Activated CD4-positive, alpha-beta T cell treated with anti-CD3 and anti-CD28 coated beads, Interleukin-2, Interleukin-4, amounts not matched to agents 100 ng/mL and 50 ng/mL, durations not matched to agents 16 hours and 8 hours (primary cell): Measurements from ENCODE around the gene LIPM.
"Not testable (repeated sequence)": the region's sequence is repeated elsewhere in the genome, so short reads cannot be mapped to it uniquely, and the experiment has no call there.

Source experiments
- DNase-seq: peaks from one replicate; pipeline ENCODE4 v3.0.0-alpha.2; 2020; ENCODE audit warnings: low spot score

Gene LIPM

DNA sequence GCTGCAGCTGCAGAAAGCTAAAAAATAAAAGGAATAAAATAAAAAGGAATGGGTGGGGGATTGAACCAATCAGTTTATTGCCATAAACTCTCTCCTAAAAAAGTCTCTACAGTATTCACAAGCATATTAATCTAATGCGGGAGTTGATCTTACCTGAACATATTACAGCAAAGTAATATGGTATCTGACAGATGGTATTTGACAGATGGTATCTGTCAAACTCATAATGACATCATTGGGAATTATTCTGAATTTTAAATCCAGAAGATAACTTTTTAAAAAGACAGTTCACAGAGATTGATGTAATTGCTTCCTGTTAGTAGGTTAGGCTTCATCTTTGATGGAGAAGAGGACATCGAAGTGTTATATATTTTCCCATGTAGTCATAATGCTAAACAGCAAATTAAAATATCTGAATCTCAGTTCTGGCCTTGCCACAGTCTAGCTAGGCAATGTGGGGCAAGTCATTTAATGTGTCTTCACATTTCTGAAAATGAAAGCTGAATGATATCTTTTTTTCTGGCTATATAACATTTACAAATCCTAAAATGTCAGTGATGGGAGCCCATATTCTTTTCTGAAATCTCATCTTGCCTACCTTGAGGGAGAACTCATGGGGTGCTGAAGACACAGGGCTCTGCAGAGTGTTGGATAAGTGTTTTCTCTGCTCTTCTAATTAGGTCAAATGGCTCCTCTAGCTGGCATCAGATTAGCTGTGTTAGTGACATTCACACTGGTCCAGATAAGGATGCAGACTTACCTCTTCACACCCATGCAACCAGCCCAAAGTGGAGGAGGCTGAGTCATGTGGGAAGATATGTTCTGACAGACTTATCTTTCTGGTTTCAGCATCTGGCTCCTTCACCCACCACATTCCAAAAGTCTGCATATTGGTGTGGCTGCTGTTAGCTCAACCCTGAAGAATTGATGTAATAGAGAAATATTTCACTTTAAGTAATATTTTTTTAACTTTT is 2.1 kb upstream of the LIPM start:
- DNase-seq = peak; percentile 51

- no peak for DNase-seq
These were observed 1.1 kb downstream of the LIPM start for GRCh38 chr10:88803641-88804040.

DNA sequence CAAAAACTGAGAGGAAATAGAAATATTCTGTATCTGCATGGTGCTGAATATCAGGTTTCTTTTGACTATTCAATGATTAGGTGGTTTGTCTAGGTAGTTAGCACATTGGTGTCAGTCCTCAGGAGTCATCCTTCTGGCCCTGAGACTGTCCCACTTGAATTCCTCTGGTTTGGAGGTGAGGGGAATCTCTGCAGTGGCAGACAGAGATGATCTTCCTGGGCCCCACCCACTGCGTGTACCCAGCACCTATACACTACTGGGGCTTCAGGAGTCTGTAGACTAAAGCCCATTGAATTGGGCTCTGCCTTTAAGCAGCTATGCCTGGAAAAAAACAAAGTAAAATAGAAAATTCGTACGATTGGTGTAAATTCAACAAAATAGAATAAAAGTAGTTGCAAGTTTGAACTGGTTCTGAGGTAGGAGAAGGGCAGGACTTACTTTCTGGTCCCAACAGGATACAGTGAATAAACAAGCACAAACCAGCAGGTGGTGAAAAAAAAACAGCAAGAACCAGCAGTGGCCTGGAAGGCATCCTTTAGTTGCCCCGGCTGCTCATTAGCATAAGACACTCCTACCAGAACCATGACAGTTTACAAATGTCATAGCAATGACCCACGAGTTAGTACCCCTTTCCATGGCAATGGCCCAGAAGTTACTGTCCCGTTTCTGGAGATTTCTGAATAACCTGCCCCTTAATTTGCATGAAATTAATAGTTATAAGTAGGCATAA is 1.7 kb downstream of the LIPM start:
- no peak for DNase-seq

GRCh38 chr10:88805361-88805760 is 2.8 kb downstream of the LIPM start:
- no peak for DNase-seq

DNA sequence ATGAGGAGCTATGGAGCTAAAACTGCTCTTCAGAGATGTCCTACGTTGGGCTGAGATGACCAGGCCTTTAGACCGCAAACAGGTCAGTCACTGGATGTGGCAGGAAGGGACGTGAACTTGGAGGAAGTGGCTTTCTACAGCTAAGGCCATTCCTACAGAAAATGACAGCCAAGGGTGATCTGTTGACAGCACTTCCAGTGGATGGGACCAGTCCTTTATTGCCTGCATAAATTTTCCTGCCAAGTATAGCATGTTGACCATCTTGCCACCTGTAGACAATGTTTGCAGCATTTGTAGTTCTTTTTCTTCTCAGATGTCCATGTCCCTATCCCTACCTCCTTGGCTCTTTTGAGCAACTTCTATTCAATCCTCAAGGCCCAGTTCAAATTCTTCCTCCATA is 3.4 kb downstream of the LIPM start:
- no peak for DNase-seq

GRCh38 chr10:88809621-88810020 is 7.1 kb downstream of the LIPM start:
- no peak for DNase-seq

DNA sequence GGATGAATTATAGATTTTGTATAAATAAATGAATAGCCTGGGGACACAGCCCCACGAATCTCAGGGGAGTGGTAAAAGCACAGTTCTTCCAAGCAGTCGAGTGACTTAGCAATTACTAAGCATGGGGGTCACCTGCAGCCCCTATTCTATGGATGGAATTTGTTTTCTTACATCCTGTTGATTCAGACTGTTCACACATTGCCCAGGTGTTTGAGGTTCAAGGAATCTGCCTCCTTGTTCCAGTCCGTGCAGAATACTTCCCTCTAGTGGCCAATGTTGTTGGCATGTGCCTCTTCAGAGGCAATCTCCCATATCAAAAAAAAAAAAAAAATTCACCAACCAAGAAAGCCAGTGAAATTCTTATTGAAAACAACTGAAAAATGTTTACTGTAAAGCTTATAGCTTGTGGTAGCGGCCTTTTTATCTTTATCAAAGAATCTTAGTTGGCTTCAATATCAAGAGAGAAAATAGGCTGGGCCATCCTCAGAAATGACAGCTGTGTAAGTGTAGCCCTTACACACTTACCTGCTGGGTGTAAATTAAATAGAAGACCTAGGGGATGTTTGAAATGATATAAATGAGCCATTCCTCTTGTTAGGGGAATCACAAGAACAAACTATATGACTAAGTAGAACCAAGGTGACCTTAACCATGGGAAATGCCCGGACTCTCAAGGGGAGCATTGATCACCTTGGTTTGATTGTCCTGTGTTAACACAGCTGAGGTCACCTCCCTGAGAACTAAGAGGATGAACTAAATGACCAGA is 7.8 kb downstream of the LIPM start:
- peak; percentile 65 for DNase-seq

GRCh38 chr10:88813200-88813599 is 10.7 kb downstream of the LIPM start:
- DNase-seq = no peak

DNA sequence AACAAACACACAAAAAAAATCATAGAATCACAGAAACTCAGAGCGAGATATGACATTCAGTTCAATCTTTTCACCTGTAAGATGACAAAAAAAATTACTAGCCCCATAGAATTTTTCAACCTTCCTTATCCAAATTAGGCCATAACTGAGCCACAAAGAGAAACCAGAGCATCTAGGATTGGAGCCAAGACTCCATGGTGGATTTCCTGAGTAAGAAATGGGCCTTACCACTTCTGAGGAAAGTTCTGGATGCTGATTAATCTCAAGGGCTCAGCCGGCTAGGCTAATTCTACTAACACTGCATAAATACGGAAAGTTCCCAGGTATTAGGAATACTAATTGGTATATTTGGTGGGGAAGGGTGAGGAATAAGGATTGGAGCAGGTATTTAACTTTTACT is 16.8 kb downstream of the LIPM start:
- no peak for DNase-seq

DNA sequence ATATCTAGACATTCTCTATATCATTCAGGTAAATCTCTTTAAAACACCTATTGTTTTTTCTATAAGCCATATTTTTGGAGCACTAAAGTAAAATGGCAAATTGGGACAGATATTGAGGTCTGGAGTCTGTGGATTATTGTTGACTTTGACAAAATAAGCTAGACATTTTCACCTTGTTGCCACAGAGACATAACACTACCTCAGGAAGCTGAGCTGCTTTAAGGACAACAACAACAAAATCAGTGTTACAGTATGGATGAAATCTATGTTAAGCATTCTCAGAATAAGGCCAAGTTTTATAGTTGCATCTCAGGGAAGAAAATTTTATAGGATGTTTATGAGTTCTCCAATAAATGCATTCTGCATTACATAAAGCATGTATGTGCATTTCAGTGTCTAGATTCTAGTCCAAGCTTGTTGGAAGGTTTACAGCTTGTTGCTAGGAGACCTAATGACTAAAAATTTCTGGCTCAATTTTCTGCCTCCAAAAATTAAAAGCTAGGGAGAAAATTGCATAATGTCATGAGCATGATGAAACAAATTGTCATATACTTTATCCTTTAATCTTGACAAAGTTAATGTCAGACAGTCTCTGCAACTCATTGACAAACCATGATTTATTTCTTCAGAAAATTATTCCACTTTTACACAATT is 18.3 kb downstream of the LIPM start:
- no peak for DNase-seq

GRCh38 chr10:88826388-88826787 is 23.9 kb downstream of the LIPM start:
- DNase-seq = no peak

DNA sequence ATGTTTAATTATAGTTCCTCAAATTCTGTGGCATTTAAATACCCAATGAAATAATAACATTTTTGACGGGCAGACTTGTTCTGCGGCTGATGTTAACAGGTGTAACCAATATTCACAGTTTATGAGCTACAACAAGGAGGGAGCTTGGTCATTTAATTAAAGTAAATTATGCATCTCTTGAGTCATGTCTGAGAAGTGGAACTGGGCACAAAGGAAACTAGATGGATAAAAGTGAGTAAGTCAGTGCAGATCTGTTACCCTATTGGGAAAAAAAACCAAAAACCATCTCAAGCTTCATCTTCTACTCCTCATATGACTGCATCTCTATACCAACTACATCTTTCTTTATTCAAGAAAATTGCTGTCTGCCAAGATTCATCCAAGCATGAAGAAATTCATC is 25.1 kb downstream of the LIPM start:
- peak; percentile 22 for DNase-seq

DNA sequence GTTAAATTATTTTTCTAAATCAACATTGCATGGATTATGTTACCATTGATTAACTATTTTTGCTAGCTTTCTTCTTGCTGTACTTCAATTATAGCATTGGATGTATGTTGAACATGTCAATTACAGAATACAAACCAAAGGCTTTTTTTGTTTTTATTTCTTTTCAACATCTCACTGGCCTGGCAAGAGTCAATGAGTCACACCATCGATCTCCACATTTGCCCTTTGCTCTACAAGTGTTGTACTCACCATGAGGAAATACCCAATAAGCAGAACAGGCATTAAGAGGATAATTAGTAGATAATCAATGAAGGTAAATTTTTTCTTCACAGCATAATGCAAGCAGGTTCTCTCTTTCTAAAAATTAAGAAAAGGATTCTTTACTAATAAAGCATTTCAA is 25.8 kb downstream of the LIPM start:
- DNase-seq = no peak

DNA sequence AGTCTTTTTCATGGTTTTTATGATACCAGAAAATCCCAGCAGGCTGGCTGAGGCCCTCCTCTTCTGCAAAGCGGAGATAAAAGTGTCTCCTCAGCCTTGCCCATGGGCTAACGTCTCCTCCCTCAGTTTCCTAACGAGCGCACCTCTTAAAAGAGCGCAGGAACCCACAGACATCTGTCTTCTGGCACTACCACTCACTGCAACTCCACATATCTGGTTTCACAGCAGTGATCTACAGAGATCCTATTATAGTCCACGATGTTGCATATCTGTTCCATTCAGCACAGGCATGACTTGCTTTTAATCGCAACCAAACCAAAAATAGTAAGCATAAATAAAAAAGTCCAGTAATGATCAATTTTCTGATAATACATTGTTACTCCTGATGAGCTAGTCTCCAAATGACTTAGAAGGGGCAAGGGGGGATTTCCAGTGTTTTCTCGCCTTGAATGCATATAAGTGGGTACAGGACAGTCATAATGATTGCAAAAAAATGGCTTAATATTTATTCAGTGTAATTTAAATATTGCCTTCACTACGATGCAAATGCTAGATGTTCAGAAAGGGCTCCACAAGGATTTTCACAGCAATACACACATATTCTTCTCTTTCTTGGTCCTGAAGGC is 28.2 kb downstream of the LIPM start:
- peak; percentile 54 for DNase-seq

DNA sequence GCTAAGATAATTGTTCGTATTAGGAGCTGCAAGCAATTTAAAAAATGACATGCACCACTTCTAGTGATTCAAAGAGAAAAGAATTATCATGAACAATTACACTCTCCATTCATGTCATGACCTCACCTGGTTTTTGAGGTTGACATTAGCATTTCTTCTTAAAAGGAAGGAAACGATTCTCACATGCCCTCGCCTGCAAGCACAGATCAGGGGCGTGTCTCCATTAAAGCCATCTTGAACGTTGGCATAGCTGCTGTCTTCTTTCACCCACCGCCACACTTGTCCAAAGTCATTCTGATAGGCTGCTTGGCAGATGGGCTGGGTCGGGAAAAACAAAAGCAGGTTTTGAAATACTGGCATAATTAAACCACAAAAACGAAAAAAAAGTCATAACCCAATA is 29.2 kb downstream of the LIPM start:
- DNase-seq = peak; percentile 81

DNA sequence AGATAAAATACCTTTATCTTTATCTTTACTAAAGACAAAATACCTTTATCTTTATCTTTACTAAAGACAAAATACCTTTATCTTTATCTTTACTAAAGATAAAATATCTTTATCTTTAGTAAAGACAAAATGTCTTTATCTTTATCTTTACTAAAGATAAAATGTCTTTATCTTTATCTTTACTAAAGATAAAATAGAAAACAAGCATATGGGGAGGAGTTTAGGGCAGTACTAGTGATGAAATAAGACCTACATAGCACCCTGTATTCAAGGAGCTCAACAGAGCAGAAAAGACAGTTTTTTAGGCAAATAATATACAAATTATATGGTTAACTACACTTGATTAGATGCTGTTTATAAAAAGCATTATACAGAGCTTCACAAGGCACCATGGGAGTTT is 29.8 kb downstream of the LIPM start:
- DNase-seq = no peak

DNA sequence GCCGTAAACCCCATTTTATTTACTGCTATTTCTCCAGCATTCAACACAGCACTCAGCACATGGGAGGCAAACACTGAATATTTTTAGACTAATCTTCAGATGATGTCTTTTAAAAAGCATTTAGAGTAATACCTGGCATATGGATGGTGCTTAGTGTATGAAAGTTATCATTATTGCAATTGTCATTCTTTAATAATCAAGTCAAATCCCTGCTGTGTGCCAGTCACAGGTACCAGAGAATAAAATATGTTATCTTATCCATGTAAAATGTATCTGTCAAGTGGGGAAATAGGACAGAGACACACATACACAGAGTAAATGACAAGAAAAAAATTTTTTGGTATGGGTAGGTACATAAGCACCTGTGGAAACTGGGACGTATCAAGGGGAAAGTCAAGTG is 30.6 kb downstream of the LIPM start:
- no peak for DNase-seq

- peak; percentile 38 for DNase-seq
These were observed 31.2 kb downstream of the LIPM start for GRCh38 chr10:88833723-88834122.

DNA sequence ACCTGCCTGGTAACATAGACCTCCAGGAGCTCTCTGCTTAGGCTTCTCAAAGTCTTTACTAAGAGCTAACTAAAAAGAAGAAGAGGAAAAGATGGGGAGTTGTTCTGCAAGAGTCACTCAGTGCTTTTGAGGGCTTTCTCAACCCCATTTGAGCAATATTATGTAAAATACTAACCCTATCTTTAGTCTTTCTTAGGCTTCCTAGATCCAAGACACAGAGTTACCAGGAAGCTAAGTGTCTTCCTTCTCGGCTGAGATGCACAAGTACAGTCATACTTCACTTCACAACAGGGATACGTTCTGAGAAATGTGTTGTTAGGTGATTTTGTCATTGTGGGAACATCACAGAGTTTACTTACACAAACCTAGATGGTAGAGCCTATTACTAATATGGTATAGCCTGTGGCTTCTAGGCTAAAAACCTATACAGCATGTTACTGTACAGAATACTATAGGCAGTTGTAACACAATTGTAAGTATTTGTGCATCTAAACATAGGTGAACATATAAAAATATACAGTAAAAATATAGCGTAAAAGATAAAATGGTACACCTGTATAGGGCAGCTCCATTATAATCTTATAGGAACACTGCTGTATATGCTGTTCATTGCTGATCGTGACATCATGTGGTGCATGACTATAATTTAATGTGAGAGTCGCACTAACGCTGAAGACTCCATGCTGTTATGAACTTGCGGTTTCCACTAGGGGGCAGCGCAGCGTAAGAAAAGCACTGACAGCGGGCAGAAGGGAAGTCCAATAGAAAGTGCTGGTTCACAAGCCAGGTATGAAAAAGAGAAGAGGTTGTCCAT is 32.8 kb downstream of the LIPM start:
- peak; percentile 92 for DNase-seq

- DNase-seq = no peak
These were observed 33.3 kb downstream of the LIPM start for GRCh38 chr10:88835910-88836221.

GRCh38 chr10:88837632-88838031 is 35.1 kb downstream of the LIPM start:
- DNase-seq = not testable (repeated sequence)
